ENCODE measurements around the gene KBTBD13. TPM values are rescaled to one million over a fixed set of nuclear protein-coding genes. Genes with fewer than 3 reads are reported as not detected.

KBTBD13 gene
- total and polyA plus RNA-seq, 8 donors = 0.18 to 1.4 (median 0.71) TPM; not detected in 1

DNA sequence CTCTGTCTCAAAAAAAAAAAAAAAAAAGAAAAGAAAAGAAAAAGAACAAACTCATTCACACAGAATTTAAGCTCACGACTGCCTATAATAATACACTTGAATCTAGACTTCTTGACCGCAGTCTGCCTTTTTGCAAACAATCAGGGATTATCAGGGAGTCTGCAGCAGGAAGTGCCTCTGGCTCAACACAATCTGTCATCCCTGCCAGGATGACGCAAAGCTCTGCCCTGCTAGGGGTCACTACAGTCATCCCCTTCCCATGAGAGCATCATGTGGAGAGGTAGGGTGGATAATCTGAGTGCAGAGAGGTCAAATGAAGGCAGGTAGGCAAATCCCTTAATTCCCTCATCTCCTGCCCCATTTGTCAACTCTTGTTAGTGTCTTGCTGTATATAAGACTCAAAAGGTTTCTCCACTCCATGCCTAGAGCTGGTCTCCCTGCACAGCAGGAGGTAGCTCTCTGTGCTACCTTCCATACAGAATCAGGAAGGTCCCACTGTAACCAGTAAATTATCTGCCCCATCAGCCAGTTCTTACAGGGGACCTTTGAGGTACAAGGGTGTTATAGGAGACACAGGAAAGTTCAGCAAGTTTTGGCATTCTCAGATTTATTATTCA is 34.2 kb downstream of the KBTBD13 start:
- Histone ChIP-seq H3K9me3 (no peaks in the 10 kb centered on the region), H3K4me3 (no peak overlapping the region), H3K36me3 (peaks cover 0 to 49% of the 10 kb centered on the region in 2 donors), H3K27me3 (no peaks in the 10 kb centered on the region), H3K4me1 (no peaks in the 10 kb centered on the region), H3K27ac (no peak overlapping the region)
- DNase-seq (peak in 1 of 4 donors; percentile 16), ATAC-seq (no peak)
- intact Hi-C loops (cut with DNase I) = no loop called here
- TF ChIP-seq, protein P1, sequence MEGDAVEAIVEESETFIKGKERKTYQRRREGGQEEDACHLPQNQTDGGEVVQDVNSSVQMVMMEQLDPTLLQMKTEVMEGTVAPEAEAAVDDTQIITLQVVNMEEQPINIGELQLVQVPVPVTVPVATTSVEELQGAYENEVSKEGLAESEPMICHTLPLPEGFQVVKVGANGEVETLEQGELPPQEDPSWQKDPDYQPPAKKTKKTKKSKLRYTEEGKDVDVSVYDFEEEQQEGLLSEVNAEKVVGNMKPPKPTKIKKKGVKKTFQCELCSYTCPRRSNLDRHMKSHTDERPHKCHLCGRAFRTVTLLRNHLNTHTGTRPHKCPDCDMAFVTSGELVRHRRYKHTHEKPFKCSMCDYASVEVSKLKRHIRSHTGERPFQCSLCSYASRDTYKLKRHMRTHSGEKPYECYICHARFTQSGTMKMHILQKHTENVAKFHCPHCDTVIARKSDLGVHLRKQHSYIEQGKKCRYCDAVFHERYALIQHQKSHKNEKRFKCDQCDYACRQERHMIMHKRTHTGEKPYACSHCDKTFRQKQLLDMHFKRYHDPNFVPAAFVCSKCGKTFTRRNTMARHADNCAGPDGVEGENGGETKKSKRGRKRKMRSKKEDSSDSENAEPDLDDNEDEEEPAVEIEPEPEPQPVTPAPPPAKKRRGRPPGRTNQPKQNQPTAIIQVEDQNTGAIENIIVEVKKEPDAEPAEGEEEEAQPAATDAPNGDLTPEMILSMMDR (IDR thresholded peaks at IDR 0.05) = no peak

DNA sequence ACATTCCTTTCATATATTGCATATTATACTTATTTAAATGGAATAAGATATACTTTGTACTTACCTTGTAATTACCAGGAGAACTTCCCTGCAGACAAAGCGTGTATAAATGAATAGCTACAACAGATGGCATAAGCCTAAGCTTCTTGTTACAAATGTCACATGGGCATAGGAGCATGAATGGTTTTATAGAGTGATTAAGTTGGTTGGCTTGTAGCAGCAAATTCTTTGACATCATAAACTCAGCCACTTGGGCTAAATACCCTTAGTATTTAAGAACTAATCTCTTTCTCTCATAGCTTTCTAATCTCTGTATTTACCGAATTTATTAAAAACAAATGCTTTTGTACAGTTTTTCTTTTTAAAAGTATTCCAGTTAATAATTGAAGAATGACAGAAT is 38.5 kb downstream of the KBTBD13 start, which contains the start of gene UBAP1L:
UBAP1L (minus strand) TSS at position 115 of the 400 bp plus-strand sequence. CDS start 8,985 bp downstream, outside the sequence.
- Histone ChIP-seq H3K4me3 (no peak within 1 kb of the TSS), H3K9me3 (no peaks in the 10 kb centered on the region), H3K4me1 (no peaks in the 10 kb centered on the region), H3K27me3 (no peaks in the 10 kb centered on the region), H3K36me3 (peaks cover 0 to 86% of the 10 kb centered on the region in 2 donors), H3K27ac (no peak within 1 kb of the TSS)
- no peak for DNase-seq
- ATAC-seq = no peak
- intact Hi-C loops (cut with DNase I) = no loop called here
- TF ChIP-seq, protein P1 (IDR thresholded peaks at IDR 0.05) = no peak

DNA sequence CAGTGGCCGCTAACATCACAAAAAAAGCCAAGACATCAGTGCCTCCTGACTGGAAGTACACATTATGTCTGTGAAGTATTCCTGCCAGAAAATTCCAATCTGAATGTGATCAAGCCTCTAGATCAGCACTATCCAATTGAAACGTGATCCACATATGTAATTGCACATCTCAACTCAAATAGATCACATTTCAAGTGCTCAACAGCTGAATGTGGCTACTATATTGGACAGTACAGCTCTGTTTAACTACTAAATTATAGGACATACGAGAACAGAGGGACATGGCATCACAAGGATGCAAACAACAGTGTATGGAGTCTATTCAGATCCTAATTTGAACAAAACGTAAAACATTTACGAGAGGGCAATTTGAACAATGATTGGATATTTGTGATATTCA is 39.0 kb downstream of the KBTBD13 start:
- TF ChIP-seq, protein P1 (IDR thresholded peaks at IDR 0.05) = no peak
- intact Hi-C loops (cut with DNase I) = no loop called here
- Histone ChIP-seq H3K9me3 (no peaks in the 10 kb centered on the region), H3K4me3 (no peak overlapping the region), H3K4me1 (no peaks in the 10 kb centered on the region), H3K27me3 (no peaks in the 10 kb centered on the region), H3K27ac (no peak overlapping the region), H3K36me3 (peaks cover 0 to 87% of the 10 kb centered on the region in 2 donors)
- ATAC-seq = no peak
- no peak for DNase-seq

Other genes starting within 250 kb of the KBTBD13 start
- 10 to 100 TPM; 34.5 to 91.8 TPM for gene PLEKHO2, start 234.8 kb upstream of the KBTBD13 start, total RNA-seq
- 10 to 100 TPM; 22.0 to 29.1 (median 25.3) TPM for gene PLEKHO2, start 234.8 kb upstream of the KBTBD13 start, polyA plus RNA-seq (ENCODE audit: insufficient read length in 6 of 6)
- 1 to 10 TPM; 3.4 to 6.3 TPM for gene ANKDD1A, start 164.8 kb upstream of the KBTBD13 start, total RNA-seq
- 10 to 100 TPM in 5 of 6 donors, 1 to 10 TPM in 1; 9.0 to 13.5 (median 11.9) TPM for gene ANKDD1A, start 164.8 kb upstream of the KBTBD13 start, polyA plus RNA-seq (ENCODE audit: insufficient read length in 6 of 6)
- 100 to 1,000 TPM in 1 of 2 donors, 10 to 100 TPM in 1; 93.9 to 123 TPM for gene SPG21, start 86.8 kb upstream of the KBTBD13 start, total RNA-seq
- 100 to 1,000 TPM in 4 of 6 donors, 10 to 100 TPM in 2; 94.0 to 118 (median 104) TPM for gene SPG21, start 86.8 kb upstream of the KBTBD13 start, polyA plus RNA-seq (ENCODE audit: insufficient read length in 6 of 6)
- gene MTFMT, start 47.1 kb upstream of the KBTBD13 start, total RNA-seq = 10 to 100 TPM; 12.7 to 14.5 TPM
- gene MTFMT, start 47.1 kb upstream of the KBTBD13 start, polyA plus RNA-seq (ENCODE audit: insufficient read length in 6 of 6) = 10 to 100 TPM; 16.6 to 21.7 (median 19.3) TPM
- gene SLC51B, start 31.4 kb upstream of the KBTBD13 start, total RNA-seq = 1 to 10 TPM in 1 of 2 donors, under 1 TPM in 1; 0.39 to 2.7 TPM
- 10 to 100 TPM; 12.7 to 19.3 (median 14.7) TPM for gene SLC51B, start 31.4 kb upstream of the KBTBD13 start, polyA plus RNA-seq (ENCODE audit: insufficient read length in 6 of 6)
- gene RASL12, start 8.8 kb upstream of the KBTBD13 start, total RNA-seq = 10 to 100 TPM; 23.8 to 24.3 TPM
- gene RASL12, start 8.8 kb upstream of the KBTBD13 start, polyA plus RNA-seq (ENCODE audit: insufficient read length in 6 of 6) = 100 to 1,000 TPM in 5 of 6 donors, 10 to 100 TPM in 1; 98.9 to 127 (median 111) TPM
- 1 to 10 TPM; 2.7 to 3.8 TPM for gene UBAP1L, start 38.5 kb downstream of the KBTBD13 start, total RNA-seq
- gene UBAP1L, start 38.5 kb downstream of the KBTBD13 start, polyA plus RNA-seq (ENCODE audit: insufficient read length in 6 of 6) = 10 to 100 TPM in 3 of 6 donors, 1 to 10 TPM in 3; 7.6 to 12.4 (median 10.2) TPM
- gene PDCD7, start 57.1 kb downstream of the KBTBD13 start, total RNA-seq = 10 to 100 TPM; 15.8 to 18.8 TPM
- 10 to 100 TPM; 32.5 to 35.4 (median 34.7) TPM for gene PDCD7, start 57.1 kb downstream of the KBTBD13 start, polyA plus RNA-seq (ENCODE audit: insufficient read length in 6 of 6)
- 10 to 100 TPM; 41.0 to 42.7 TPM for gene CLPX, start 108.6 kb downstream of the KBTBD13 start, total RNA-seq
- 10 to 100 TPM; 62.4 to 80.5 (median 65.5) TPM for gene CLPX, start 108.6 kb downstream of the KBTBD13 start, polyA plus RNA-seq (ENCODE audit: insufficient read length in 6 of 6)
- gene CILP, start 134.7 kb downstream of the KBTBD13 start, total RNA-seq = 1 to 10 TPM; 1.4 to 8.5 TPM
- 1 to 10 TPM; 1.5 to 2.6 (median 1.6) TPM for gene CILP, start 134.7 kb downstream of the KBTBD13 start, polyA plus RNA-seq (ENCODE audit: insufficient read length in 6 of 6)
- gene PARP16, start 210.1 kb downstream of the KBTBD13 start, total RNA-seq = 1 to 10 TPM; 8.0 to 8.2 TPM
- 10 to 100 TPM; 19.5 to 22.2 (median 20.8) TPM for gene PARP16, start 210.1 kb downstream of the KBTBD13 start, polyA plus RNA-seq (ENCODE audit: insufficient read length in 6 of 6)
- not detected for gene RNU5A-1, start 219.3 kb downstream of the KBTBD13 start, total RNA-seq
- gene RNU5A-1, start 219.3 kb downstream of the KBTBD13 start, polyA plus RNA-seq (ENCODE audit: insufficient read length in 6 of 6) = not detected
- 10 to 100 TPM in 1 of 2 donors, not detected in 1; 26.6 TPM for gene RNU5B-1, start 227.9 kb downstream of the KBTBD13 start, total RNA-seq
- gene RNU5B-1, start 227.9 kb downstream of the KBTBD13 start, polyA plus RNA-seq (ENCODE audit: insufficient read length in 6 of 6) = not detected